Spleen (tissue), 7 donors: ENCODE data around the gene PLEKHA5.

Experiments used
- POLR2A ChIP-seq, 3 donors: fragments of 450-650 bp; IDR thresholded peaks; one replicate each; pipeline ENCODE4 v1.5.1; 2017; ENCODE audit warnings: antibody characterized with exemption in 3 of 3, mild to moderate bottlenecking in 1 of 3
- POLR2AphosphoS5 ChIP-seq, 3 donors: sonication (generic); formaldehyde crosslinking; IDR thresholded peaks; one replicate each; pipeline ENCODE4 v1.5.1; 2017; ENCODE audit warnings: antibody characterized with exemption in 3 of 3
- TF ChIP-seq, protein P1 (sequence below), 11 experiments: fragments of 200-600 bp in 7 of 11; fragments of 450-650 bp in 4 of 11; sonication (generic) in 4 of 11; IDR thresholded peaks in 8 of 11; conservative IDR thresholded peaks in 3 of 11; 1 replicate in 7 of 11; 2 replicates in 4 of 11; pipeline versions ENCODE4 v1.4.0 to v1.8.0; 2016 to 2021; ENCODE audit warnings: antibody characterized with exemption in 11 of 11, inconsistent platforms in 4 of 11, mild to moderate bottlenecking in 1 of 11
- donor health status: DM: no; HTN: no; CAD: no; lungs with moderate emphysema.
- donor health status: DM: no; HTN: no; CAD: no.
- donor health status: DM: no; HTN: no; CAD: no.

DNA sequence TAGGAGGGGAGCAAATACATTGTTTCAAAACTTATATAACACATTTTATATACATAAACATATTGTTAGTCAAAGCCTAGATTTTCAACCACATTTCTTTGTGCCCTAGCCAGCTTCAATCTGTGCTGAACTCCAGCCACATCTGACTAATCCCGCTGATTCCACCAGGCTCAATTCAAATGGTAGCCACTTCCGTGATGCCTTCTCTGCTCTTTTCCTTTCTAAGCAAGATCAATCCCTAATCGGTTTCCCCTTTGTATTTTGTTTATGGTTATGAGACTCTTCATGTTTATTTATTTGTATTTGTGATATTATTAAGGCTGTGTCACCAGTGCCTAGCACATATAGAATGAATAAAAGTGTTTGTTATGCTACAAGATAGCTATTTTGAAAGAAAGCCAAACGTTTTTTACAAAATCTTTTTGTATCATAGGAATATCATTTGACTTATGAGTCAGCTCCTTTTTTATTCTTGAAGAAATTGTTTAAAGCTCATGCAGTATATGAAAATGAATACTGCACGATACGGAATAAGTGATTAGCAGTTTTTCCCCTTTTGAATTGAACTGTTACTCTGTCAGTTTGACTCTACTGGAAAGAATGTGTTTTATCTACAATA is 110.2 kb downstream of the PLEKHA5 start:
- TF ChIP-seq, protein P1, sequence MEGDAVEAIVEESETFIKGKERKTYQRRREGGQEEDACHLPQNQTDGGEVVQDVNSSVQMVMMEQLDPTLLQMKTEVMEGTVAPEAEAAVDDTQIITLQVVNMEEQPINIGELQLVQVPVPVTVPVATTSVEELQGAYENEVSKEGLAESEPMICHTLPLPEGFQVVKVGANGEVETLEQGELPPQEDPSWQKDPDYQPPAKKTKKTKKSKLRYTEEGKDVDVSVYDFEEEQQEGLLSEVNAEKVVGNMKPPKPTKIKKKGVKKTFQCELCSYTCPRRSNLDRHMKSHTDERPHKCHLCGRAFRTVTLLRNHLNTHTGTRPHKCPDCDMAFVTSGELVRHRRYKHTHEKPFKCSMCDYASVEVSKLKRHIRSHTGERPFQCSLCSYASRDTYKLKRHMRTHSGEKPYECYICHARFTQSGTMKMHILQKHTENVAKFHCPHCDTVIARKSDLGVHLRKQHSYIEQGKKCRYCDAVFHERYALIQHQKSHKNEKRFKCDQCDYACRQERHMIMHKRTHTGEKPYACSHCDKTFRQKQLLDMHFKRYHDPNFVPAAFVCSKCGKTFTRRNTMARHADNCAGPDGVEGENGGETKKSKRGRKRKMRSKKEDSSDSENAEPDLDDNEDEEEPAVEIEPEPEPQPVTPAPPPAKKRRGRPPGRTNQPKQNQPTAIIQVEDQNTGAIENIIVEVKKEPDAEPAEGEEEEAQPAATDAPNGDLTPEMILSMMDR (IDR thresholded peaks at IDR 0.05 in 8 of 11, conservative IDR thresholded peaks at IDR 0.05 in 3 of 11) = no peak
- TF ChIP-seq POLR2AphosphoS5 (IDR thresholded peaks at IDR 0.05) (no peak), POLR2A (IDR thresholded peaks at IDR 0.05) (no peak)
